B cell (primary cell): ENCODE results near the gene LHPP. TPM values are rescaled to one million over a fixed set of nuclear protein-coding genes. Genes with fewer than 3 reads are reported as not detected.

Experiments
- ATAC-seq: fragments of 200-7000 bp; cut with Tn5 transposase; one replicate; pipeline ENCODE4 v1.10.0; 2021; ENCODE audit warnings: low read depth, mild to moderate bottlenecking, moderate number of reproducible peaks, moderate library complexity
- CTCF ChIA-PET: fragments of 350-600 bp; sonication (Branson Sonifier 250); formaldehyde crosslinking; loops from one replicate; lab custom pipeline; 2021; ENCODE audit warnings: antibody characterized with exemption, inconsistent platforms; lab: Charles Lee
- POLR2A ChIA-PET: fragments of 350-600 bp; sonication (Branson Sonifier 250); formaldehyde crosslinking; loops from one replicate; lab custom pipeline; 2021; ENCODE audit warnings: antibody characterized with exemption; lab: Charles Lee
- DNase-seq: peaks from one replicate; pipeline ENCODE4 v3.0.0; 2013
- H2AFZ ChIP-seq: 2 replicates; pipeline ENCODE4 v1.6.1; 2012; ENCODE audit warnings: mild to moderate bottlenecking, low read depth, low read length; ENCODE audit not compliant: insufficient read depth, poor library complexity, severe bottlenecking
- H3K27ac ChIP-seq, 2 donors: 1 replicate in 1 of 2; 2 replicates in 1 of 2; pipeline ENCODE4 v1.5.1; 2012 to 2013; ENCODE audit warnings: low read length in 2 of 2, mild to moderate bottlenecking in 2 of 2, moderate library complexity in 1 of 2
- H3K27me3 ChIP-seq, 4 experiments: fragments of 200-600 bp in 1 of 4; sonication (generic) in 1 of 4; replicated peaks in 1 of 4; 1 replicate in 2 of 4; 2 replicates in 2 of 4; pipeline versions ENCODE4 v1.6.1 to v1.7.0; 2013 to 2016; ENCODE audit warnings: low read length in 3 of 4, mild to moderate bottlenecking in 2 of 4, mixed read lengths in 1 of 4, moderate library complexity in 1 of 4; ENCODE audit not compliant: insufficient read depth in 4 of 4, control insufficient read depth in 3 of 4; ENCODE audit errors: control extremely low read depth in 1 of 4
- H3K36me3 ChIP-seq, 2 experiments: replicated peaks in 1 of 2; 1 replicate in 1 of 2; 2 replicates in 1 of 2; pipeline versions ENCODE4 v1.6.1 to v1.7.1; 2013; ENCODE audit warnings: low read length in 1 of 2; ENCODE audit not compliant: insufficient read depth in 2 of 2, control insufficient read depth in 1 of 2; ENCODE audit errors: control extremely low read depth in 1 of 2, extremely low read depth in 1 of 2
- H3K4me1 ChIP-seq, 2 donors: fragments of 200-600 bp in 1 of 2; sonication (generic) in 1 of 2; 1 replicate in 1 of 2; 2 replicates in 1 of 2; pipeline versions ENCODE4 v1.5.1 to v1.6.1; 2013 to 2017; ENCODE audit warnings: low read length in 2 of 2; ENCODE audit not compliant: control insufficient read depth in 2 of 2, insufficient read depth in 2 of 2
- H3K4me2 ChIP-seq: replicated peaks from 2 replicates; pipeline ENCODE3; 2012; ENCODE audit warnings: mild to moderate bottlenecking, low read depth, low read length; ENCODE audit not compliant: poor library complexity, severe bottlenecking
- H3K4me3 ChIP-seq, 5 experiments: fragments of 200-600 bp in 1 of 5; sonication (generic) in 1 of 5; 1 replicate in 3 of 5; 2 replicates in 2 of 5; pipeline versions ENCODE4 v1.5.1 to v1.7.0; 2011 to 2016; ENCODE audit warnings: low read length in 4 of 5, mild to moderate bottlenecking in 4 of 5, low read depth in 2 of 5, control low read depth in 1 of 5, moderate library complexity in 1 of 5; ENCODE audit not compliant: insufficient read depth in 1 of 5; ENCODE audit errors: control extremely low read depth in 1 of 5, extremely low read depth in 1 of 5
- H3K79me2 ChIP-seq: fragments of 200-600 bp; sonication (generic); one replicate; pipeline ENCODE4 v1.6.0; 2016; ENCODE audit warnings: low read length; ENCODE audit not compliant: control insufficient read depth, insufficient read depth
- H3K9ac ChIP-seq: fragments of 200-600 bp; sonication (generic); 2 replicates; pipeline ENCODE4 v1.6.1; 2017; ENCODE audit warnings: mild to moderate bottlenecking, low read length, moderate library complexity
- H3K9me3 ChIP-seq, 3 donors: one replicate each; pipeline versions ENCODE4 v1.6.1 to v1.7.1; 2013; ENCODE audit warnings: low read length in 2 of 3; ENCODE audit not compliant: control insufficient read depth in 2 of 3, insufficient read depth in 1 of 3; ENCODE audit errors: control extremely low read depth in 1 of 3
- H4K20me1 ChIP-seq: 2 replicates; pipeline ENCODE4 v1.6.0; 2012; ENCODE audit warnings: mild to moderate bottlenecking, low read length; ENCODE audit not compliant: insufficient read depth, control insufficient read depth, poor library complexity, severe bottlenecking
- H3K27ac Mint-ChIP-seq: one replicate; pipeline ENCODE4 v1.8.0; 2021; ENCODE audit warnings: mixed read lengths
- H3K27me3 Mint-ChIP-seq: one replicate; pipeline ENCODE4 v1.8.0; 2021; ENCODE audit warnings: mixed read lengths
- H3K4me1 Mint-ChIP-seq: one replicate; pipeline ENCODE4 v1.8.0; 2021; ENCODE audit warnings: mixed read lengths
- H3K4me3 Mint-ChIP-seq: one replicate; pipeline ENCODE4 v1.8.0; 2021; ENCODE audit warnings: mixed read lengths
- H3K9me3 Mint-ChIP-seq: one replicate; pipeline ENCODE4 v1.8.0; 2022; ENCODE audit warnings: mixed read lengths; ENCODE audit not compliant: insufficient read depth
- CTCF ChIP-seq: fragments of 200-600 bp; IDR thresholded peaks from one replicate; pipeline ENCODE4 v1.8.0; 2022; ENCODE audit warnings: antibody characterized with exemption, mild to moderate bottlenecking
- EZH2 ChIP-seq: IDR thresholded peaks from 2 replicates; pipeline ENCODE4 v1.6.1; 2012; ENCODE audit warnings: borderline replicate concordance, low read depth, mild to moderate bottlenecking, moderate library complexity, low read length; ENCODE audit not compliant: insufficient read depth, poor library complexity, severe bottlenecking
- WGBS: methylation state at CpG from one replicate; pipeline ENCODE4 v1.1.5; 2013; ENCODE audit warnings: missing lambda C conversion rate; ENCODE audit not compliant: insufficient coverage; 5-methylcytosine and 5-hydroxymethylcytosine counted together
- intact Hi-C: fragments of 100-400 bp; cut with micrococcal nuclease; formaldehyde crosslinking; loops from one replicate; pipeline ENCODE4 v1.10.0; 2022
- polyA plus RNA-seq: library from polyadenylated mRNA; depleted of rRNA; stranded (reverse); fragments of >200 nt; gene quantifications from 2 replicates; pipeline ENCODE4 v1.2.3, GENCODE V29; 2012
- total RNA-seq, 2 donors: library from RNA; stranded (reverse); fragments of 120-200 nt in 1 of 2; gene quantifications; 1 replicate in 1 of 2; 2 replicates in 1 of 2; pipeline versions ENCODE4 v1.2.3 to v1.2.4, GENCODE V29; 2013 to 2022

Gene LHPP
- total and polyA plus RNA-seq, 2 donors (not counting 1 experiment from before 2014, with no cell fraction given) = 60.2 to 83.5 TPM

- ATAC-seq (no peak), DNase-seq (no peak)
- no peak overlapping the region for H2AFZ ChIP-seq
- no peaks in the 10 kb centered on the region for H4K20me1 ChIP-seq
- POLR2A ChIA-PET = interaction anchor here (0.6 to 1.4 kb wide), 3 partner anchors 27 to 60 kb away, joined by 3 to 13 read pairs (median 6); no protein-coding TSS in a partner anchor
- no peak overlapping the region for H3K9ac ChIP-seq
- peaks cover 8% of the 10 kb centered on the region for H3K79me2 ChIP-seq
- CTCF ChIA-PET = interaction anchor here (0.6 to 4.1 kb wide), 18 partner anchors 15 to 179 kb away, joined by 3 to 27 read pairs (median 4); no protein-coding TSS in a partner anchor
- Mint-ChIP-seq H3K27me3 (no peaks in the 10 kb centered on the region), H3K9me3 (no peaks in the 10 kb centered on the region), H3K4me3 (no peak overlapping the region), H3K4me1 (peaks cover 55% of the 10 kb centered on the region), H3K27ac (peak overlapping the region; percentile 32)
- H3K4me3 ChIP-seq = no peak overlapping the region
- H3K27me3 ChIP-seq = no peaks in the 10 kb centered on the region
- 97% methylated on average over 9 of the region's 9 CpGs for WGBS
- TF ChIP-seq EZH2 = no peak
- no peak for TF ChIP-seq CTCF
- H3K9me3 ChIP-seq = peaks cover 0 to 15% (median 0%) of the 10 kb centered on the region in 3 donors
- peak overlapping the region; percentile 4 for H3K4me2 ChIP-seq
- peaks cover 38 to 43% of the 10 kb centered on the region in 2 donors for H3K4me1 ChIP-seq
- H3K36me3 ChIP-seq = no peaks in the 10 kb centered on the region
- no peak overlapping the region for H3K27ac ChIP-seq
- intact Hi-C loops = loop anchor here (5.0 kb wide), 1 partner anchor 34 kb away; no protein-coding TSS in a partner anchor
Measured at GRCh38 chr10:124566222-124566888, 104.7 kb downstream of the LHPP start.
